Fibroblast of skin of left biceps (primary cell): Measurements from ENCODE around the gene LGALS12.

Experiments used
- DNase-seq, 2 experiments: peaks; one replicate each; pipeline ENCODE4 v3.0.0-alpha.2; 2013; ENCODE audit warnings: low read depth in 2 of 2

Gene LGALS12

GRCh38 chr11:63560506-63561180 is 54.8 kb downstream of the LGALS12 start:
- no peak for DNase-seq

DNA sequence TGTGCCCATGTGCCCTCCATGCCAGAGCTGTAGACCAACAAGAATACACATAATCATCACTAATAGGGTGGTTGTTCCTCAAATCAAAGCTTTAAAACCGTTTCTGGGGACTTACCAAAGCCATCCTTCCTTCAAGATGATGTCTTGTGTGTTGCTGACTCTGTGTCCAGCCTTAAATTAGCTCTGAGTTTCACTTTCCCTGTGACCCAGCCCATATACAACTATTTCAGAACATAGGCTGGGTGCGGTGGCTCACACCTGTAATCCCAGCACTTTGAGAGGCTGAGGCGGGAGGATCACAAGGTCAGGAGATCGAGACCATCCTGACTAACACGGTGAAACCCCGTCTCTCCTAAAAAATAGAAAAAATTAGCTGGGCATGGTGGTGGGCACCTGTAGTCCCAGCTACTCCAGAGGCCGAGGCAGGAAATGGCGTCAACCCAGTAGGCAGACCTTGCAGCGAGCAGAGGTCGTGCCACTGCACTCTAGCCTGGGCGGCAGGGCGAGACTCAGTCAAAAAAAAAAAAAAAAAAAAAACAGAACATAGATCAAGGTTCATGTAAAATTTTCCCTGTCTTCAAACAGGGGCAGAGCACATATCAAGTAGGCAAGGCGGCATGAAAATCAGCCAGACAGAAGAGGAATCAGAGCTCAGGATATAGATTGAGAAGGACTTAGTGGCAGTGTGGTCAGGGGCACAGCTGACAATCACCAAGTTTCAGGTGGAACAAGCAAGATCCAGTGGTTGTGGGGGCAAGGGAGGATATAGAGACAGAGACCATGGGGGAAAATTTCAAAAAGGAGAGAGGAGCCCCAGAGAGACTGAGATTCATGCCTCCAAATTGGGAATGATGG is 57.5 kb downstream of the LGALS12 start, which contains the start of gene PLAAT2:
Gene PLAAT2 (minus strand): TSS at position 179 of the 855 bp plus-strand sequence. CDS start 55 bp downstream, at position 124.
- DNase-seq = no peak

GRCh38 chr11:63564056-63564774 is 58.3 kb downstream of the LGALS12 start:
- DNase-seq = no peak

DNA sequence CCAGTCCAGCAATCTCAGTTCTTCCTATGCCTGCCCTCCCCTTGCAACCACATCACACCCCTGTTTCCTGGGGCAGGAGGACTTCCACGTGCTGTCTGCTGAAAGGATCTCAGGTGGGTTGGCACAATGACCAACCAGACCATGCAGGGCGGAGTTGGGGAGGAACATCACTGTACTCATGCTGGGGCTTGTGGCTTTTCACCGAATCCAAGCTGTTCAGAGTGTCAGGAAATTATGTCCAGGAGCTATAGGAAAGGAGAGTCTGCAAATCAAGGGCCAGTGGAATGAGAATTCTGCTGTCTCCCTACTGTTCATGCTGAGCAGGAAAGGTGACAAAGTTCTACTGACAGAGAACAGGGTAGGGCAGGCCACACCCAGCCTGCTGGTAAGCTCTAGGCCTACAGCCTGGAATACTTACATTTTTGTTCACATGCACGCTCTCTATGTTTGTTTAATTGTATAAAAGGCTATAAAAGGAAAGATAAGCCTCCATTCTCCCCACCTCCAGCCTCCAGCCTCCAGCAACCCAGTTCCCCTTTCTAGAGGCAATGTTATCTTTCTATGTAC is 59.0 kb downstream of the LGALS12 start:
- no peak for DNase-seq
